Activated CD8-positive, alpha-beta T cell treated with anti-CD3 and anti-CD28 coated beads for 36 hours (primary cell): ENCODE measurements around the gene ELOA2. TPM values are rescaled to one million over a fixed set of nuclear protein-coding genes. Genes with fewer than 3 reads are reported as not detected.
"Not testable (repeated sequence)": the region's sequence is repeated elsewhere in the genome, so short reads cannot be mapped to it uniquely, and the experiment has no call there.

ENCODE experiments used
- ATAC-seq: fragments of 200-7000 bp; cut with Tn5 transposase; one replicate; pipeline ENCODE4 v1.10.0; 2021; ENCODE audit warnings: mild to moderate bottlenecking, moderate library complexity
- CTCF ChIA-PET: fragments of 350-600 bp; sonication (Branson Sonifier 250); formaldehyde crosslinking; loops from one replicate; lab custom pipeline; 2021; ENCODE audit warnings: antibody characterized with exemption; lab: Charles Lee
- POLR2A ChIA-PET: fragments of 350-600 bp; sonication (Branson Sonifier 250); formaldehyde crosslinking; loops from one replicate; lab custom pipeline; 2021; ENCODE audit warnings: antibody characterized with exemption; lab: Charles Lee
- DNase-seq: peaks from one replicate; pipeline ENCODE4 v3.0.0-alpha.2; 2020
- H3K27ac Mint-ChIP-seq: one replicate; pipeline ENCODE4 v1.8.0; 2021; ENCODE audit warnings: mild to moderate bottlenecking, mixed read lengths
- H3K27me3 Mint-ChIP-seq: one replicate; pipeline ENCODE4 v1.8.0; 2021; ENCODE audit warnings: mixed read lengths
- H3K36me3 Mint-ChIP-seq: one replicate; pipeline ENCODE4 v1.8.0; 2021; ENCODE audit warnings: low read depth, mixed read lengths
- H3K4me1 Mint-ChIP-seq: one replicate; pipeline ENCODE4 v1.8.0; 2021; ENCODE audit warnings: low read depth, mixed read lengths
- H3K4me3 Mint-ChIP-seq: one replicate; pipeline ENCODE4 v1.8.0; 2021; ENCODE audit warnings: mild to moderate bottlenecking, moderate library complexity, mixed read lengths
- H3K9me3 Mint-ChIP-seq: one replicate; pipeline ENCODE4 v1.8.0; 2021; ENCODE audit warnings: mixed read lengths
- CTCF ChIP-seq: fragments of 200-600 bp; IDR thresholded peaks from one replicate; pipeline ENCODE4 v1.8.0; 2022; ENCODE audit warnings: antibody characterized with exemption, mild to moderate bottlenecking
- intact Hi-C: fragments of 100-400 bp; cut with micrococcal nuclease; formaldehyde crosslinking; loops from one replicate; pipeline ENCODE4 v1.10.0; 2022
- total RNA-seq, 2 experiments: library from RNA; stranded (reverse); gene quantifications; one replicate each; pipeline ENCODE4 v1.2.3, GENCODE V29; 2021

ELOA2 gene
- total RNA-seq, 2 experiments from 2014 or later = not detected

GRCh38 chr18:47040982-47041381, 5.6 kb upstream of the ELOA2 start:
- Mint-ChIP-seq H3K4me1 (no peaks in the 10 kb centered on the region), H3K9me3 (no peaks in the 10 kb centered on the region), H3K36me3 (no peaks in the 10 kb centered on the region), H3K27ac (no peak overlapping the region), H3K4me3 (no peak overlapping the region), H3K27me3 (peaks cover 5% of the 10 kb centered on the region)
- TF ChIP-seq CTCF = no peak
- POLR2A ChIA-PET = no interaction called here
- DNase-seq (no peak), ATAC-seq (no peak)
- CTCF ChIA-PET = interaction anchor here (1.3 kb wide), 1 partner anchor 10 kb away, joined by 4 read pairs; no protein-coding TSS in a partner anchor
- intact Hi-C loops = no loop called here

GRCh38 chr18:47036927-47037578, 1.6 kb upstream of the ELOA2 start:
- Mint-ChIP-seq H3K36me3 (no peaks in the 10 kb centered on the region), H3K9me3 (peaks cover 2% of the 10 kb centered on the region), H3K4me3 (no peak overlapping the region), H3K4me1 (no peaks in the 10 kb centered on the region), H3K27ac (no peak overlapping the region), H3K27me3 (peaks cover 3% of the 10 kb centered on the region)
- POLR2A ChIA-PET = no interaction called here
- TF ChIP-seq CTCF = no peak
- CTCF ChIA-PET = interaction anchor here (1.5 kb wide), 1 partner anchor 39 kb away, joined by 4 read pairs; no protein-coding TSS in a partner anchor
- intact Hi-C loops = no loop called here
- ATAC-seq = no peak
- DNase-seq = no peak

- peaks cover 7% of the 10 kb centered on the region for H3K9me3 Mint-ChIP-seq
- H3K36me3 Mint-ChIP-seq = no peaks in the 10 kb centered on the region
- POLR2A ChIA-PET = no interaction called here
- peaks cover 3% of the 10 kb centered on the region for H3K27me3 Mint-ChIP-seq
- CTCF ChIA-PET = no interaction called here
- H3K4me3 Mint-ChIP-seq = no peak overlapping the region
- intact Hi-C loops = no loop called here
- H3K4me1 Mint-ChIP-seq = no peaks in the 10 kb centered on the region
- peak; percentile 24 for TF ChIP-seq CTCF
- ATAC-seq (no peak), DNase-seq (peak; percentile 8)
- H3K27ac Mint-ChIP-seq = no peak overlapping the region
These were observed 965 bp upstream of the ELOA2 start for GRCh38 chr18:47036298-47036874.

- H3K36me3 Mint-ChIP-seq, POLR2A ChIA-PET, ATAC-seq, CTCF ChIA-PET, H3K4me3 Mint-ChIP-seq, H3K27me3 Mint-ChIP-seq, intact Hi-C loops, H3K4me1 Mint-ChIP-seq, H3K27ac Mint-ChIP-seq, DNase-seq: not testable (repeated sequence)
- H3K9me3 Mint-ChIP-seq = peaks cover 11% of the 10 kb centered on the region
These were observed 830 bp downstream of the ELOA2 start for GRCh38 chr18:47034591-47034990.

- TF ChIP-seq CTCF = no peak
- no peak overlapping the region for H3K4me3 Mint-ChIP-seq
- H3K27ac Mint-ChIP-seq = no peak overlapping the region
- H3K36me3 Mint-ChIP-seq = no peaks in the 10 kb centered on the region
- H3K4me1 Mint-ChIP-seq = no peaks in the 10 kb centered on the region
- ATAC-seq (no peak), DNase-seq (no peak)
- no peaks in the 10 kb centered on the region for H3K27me3 Mint-ChIP-seq
- intact Hi-C loops = no loop called here
- CTCF ChIA-PET = no interaction called here
- POLR2A ChIA-PET = no interaction called here
- H3K9me3 Mint-ChIP-seq = peaks cover 11% of the 10 kb centered on the region
These were observed 2.5 kb downstream of the ELOA2 start for GRCh38 chr18:47032945-47033344.

GRCh38 chr18:47030887-47031286, 4.5 kb downstream of the ELOA2 start:
- H3K4me3 Mint-ChIP-seq, H3K36me3 Mint-ChIP-seq, H3K27ac Mint-ChIP-seq, H3K27me3 Mint-ChIP-seq, ATAC-seq, POLR2A ChIA-PET, CTCF ChIA-PET, DNase-seq, intact Hi-C loops, H3K4me1 Mint-ChIP-seq: not testable (repeated sequence)
- peaks cover 11% of the 10 kb centered on the region for H3K9me3 Mint-ChIP-seq

- H3K36me3 Mint-ChIP-seq, DNase-seq, CTCF ChIA-PET, H3K4me1 Mint-ChIP-seq, H3K27ac Mint-ChIP-seq, POLR2A ChIA-PET, ATAC-seq, H3K27me3 Mint-ChIP-seq, intact Hi-C loops, H3K4me3 Mint-ChIP-seq, H3K9me3 Mint-ChIP-seq: not testable (repeated sequence)
These were observed 5.6 kb downstream of the ELOA2 start for GRCh38 chr18:47029684-47030353.

GRCh38 chr18:47028738-47029137, 6.7 kb downstream of the ELOA2 start:
- ATAC-seq, H3K27ac Mint-ChIP-seq, POLR2A ChIA-PET, intact Hi-C loops, H3K9me3 Mint-ChIP-seq, H3K27me3 Mint-ChIP-seq, CTCF ChIA-PET, DNase-seq, H3K36me3 Mint-ChIP-seq, H3K4me3 Mint-ChIP-seq, H3K4me1 Mint-ChIP-seq: not testable (repeated sequence)
